NCI-H1694 (cell line): ENCODE results near the gene POU3F3.

Experiments
- DNase-seq: peaks from one replicate; lab custom pipeline; 2025; lab: John Stamatoyannopoulos, UW

The POU3F3 gene

GRCh38 chr2:104861351-104862057 is 7.6 kb downstream of the POU3F3 start:
- DNase-seq: no peak

DNA sequence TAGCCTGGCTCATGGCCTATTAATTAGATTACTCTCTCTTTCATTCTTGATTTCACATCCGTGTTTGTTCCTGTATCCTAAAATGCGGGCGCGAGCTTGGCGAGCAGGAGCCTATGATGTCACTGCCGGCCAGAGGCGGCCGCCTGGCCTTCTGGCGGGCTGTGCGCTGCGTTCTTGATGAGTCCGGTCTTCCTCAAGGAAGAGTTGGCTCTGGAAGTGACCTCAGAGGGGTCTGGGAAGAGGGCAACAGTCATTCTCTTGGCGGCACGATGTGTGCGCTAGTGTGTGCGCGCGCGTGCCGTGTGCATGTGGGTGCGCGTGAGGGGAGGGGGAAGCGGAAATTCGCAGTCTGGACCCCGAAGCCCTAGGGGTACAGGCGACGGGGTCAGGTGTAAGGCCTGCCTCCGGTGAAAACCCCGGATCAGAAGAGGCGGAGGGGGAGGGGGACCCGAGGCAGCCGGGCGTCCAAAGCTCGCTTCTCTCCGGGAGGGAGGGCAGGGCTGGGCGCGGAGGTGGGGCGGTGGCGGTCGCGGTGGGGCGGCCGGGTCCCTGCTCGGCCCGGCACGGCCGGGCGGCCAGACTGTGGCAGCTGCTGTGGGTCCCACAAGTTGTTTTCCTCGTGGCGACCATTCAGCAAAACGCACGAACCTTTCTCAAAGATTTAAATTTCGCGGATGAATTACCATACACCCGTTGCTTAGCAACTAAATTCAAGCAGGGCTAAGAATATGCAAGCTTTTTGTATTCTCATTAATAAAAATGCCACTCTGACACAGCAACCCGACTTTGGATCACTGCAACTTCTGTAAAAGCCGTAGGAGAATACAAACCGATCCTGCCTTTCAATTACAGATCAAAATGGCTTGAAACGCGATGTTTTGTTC is 8.4 kb downstream of the POU3F3 start:
- DNase-seq: no peak

GRCh38 chr2:104863146-104863467 is 9.2 kb downstream of the POU3F3 start:
- DNase-seq: no peak

DNA sequence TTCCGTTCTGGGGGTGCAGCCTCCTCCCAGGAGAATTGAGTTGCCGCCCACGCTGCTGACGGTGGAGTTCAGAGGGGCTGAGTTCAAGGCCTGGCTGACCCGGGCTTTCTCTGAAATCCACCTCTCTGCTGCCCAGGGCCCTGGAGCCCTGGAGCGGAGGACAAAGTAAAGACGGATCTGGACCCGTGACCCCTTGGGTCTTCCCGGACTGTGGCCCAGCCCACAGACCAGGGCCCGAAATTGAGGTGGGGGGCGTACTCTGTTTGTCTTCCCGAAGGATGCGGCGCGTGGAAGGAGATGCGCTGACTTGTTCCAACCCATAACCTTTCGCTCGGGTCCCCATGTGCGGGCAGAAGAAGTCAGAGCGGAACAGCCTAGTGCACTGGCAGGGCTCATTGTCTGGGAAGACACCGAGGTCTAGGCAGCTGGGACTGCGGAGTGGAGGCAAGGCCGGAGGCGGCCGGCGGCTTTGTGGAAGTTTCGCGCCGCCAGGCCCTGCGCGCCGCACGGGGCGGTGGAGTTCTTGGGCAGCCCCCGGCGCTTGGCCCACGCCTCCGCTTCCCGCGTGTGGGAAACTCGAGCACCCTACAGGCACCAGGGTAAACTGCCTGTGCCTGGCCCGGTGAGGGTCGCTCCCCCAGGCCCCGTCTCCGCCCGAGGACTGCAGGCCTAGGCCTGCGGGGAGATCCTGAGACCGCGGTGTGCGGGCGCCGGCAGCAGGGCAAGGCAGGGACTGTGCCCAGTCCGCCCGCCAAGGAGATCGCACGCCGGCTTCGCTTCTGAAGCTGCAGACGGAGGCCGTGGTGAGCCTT is 9.8 kb downstream of the POU3F3 start:
- DNase-seq: no peak

- DNase-seq: no peak
Observed at GRCh38 chr2:104864280-104865095, 10.6 kb downstream of the POU3F3 start.

DNA sequence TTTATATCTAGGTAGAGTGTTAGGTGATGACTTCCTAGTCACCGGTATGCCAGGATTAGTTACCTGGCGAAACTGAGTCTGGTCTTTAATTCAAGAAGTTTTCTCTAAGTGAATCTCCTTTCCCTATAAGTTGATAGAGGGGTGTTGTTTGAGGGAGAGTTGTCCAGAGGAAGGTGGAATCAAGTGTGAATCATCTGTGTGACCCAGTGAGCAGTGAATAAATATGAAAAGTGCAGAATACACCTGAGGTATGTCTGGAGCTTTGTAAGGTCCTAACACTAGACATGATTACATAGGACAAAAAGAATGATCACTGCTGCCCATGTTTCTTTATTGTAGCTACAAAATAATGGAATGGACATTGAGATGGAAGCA is 11.2 kb downstream of the POU3F3 start:
- no peak for DNase-seq

GRCh38 chr2:104866122-104866864 is 12.4 kb downstream of the POU3F3 start:
- no peak for DNase-seq

- no peak for DNase-seq
Observed at GRCh38 chr2:104866883-104867812, 13.2 kb downstream of the POU3F3 start.

DNA sequence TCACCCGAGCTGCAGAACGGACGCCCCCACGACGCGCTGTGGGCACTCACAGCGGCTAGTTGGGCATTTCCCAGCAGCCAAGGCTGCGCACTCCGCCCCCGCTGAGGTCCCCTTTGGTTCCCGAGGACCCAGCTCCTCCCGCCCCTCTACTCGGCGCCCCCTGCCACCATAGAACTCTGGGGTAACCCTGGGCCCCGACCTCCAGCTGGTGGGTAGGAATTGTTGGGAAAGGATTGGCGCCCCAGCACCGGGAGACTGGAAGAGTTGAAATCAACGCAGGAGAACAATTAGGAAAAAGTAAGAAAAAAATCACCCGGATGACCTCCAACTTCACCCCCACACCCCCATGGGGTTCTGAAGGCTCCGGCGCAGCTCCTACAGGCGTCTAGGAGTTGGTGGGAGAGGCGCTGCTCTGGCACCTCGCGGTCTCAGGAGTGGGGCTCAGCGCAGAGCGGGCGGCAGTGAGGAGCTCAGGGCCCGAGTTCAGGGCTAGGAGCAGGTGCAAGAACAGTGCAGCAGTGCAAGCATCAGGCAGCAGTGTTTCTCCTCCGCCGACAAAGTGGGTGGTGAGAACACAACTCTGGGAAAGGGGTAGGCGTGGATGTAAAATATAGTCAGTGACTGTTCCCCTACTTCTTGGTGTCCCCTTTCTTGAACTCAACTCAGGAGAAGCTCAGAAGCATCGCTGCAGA is 14.0 kb downstream of the POU3F3 start:
- no peak for DNase-seq

GRCh38 chr2:104868505-104868866 is 14.6 kb downstream of the POU3F3 start:
- DNase-seq: no peak

DNA sequence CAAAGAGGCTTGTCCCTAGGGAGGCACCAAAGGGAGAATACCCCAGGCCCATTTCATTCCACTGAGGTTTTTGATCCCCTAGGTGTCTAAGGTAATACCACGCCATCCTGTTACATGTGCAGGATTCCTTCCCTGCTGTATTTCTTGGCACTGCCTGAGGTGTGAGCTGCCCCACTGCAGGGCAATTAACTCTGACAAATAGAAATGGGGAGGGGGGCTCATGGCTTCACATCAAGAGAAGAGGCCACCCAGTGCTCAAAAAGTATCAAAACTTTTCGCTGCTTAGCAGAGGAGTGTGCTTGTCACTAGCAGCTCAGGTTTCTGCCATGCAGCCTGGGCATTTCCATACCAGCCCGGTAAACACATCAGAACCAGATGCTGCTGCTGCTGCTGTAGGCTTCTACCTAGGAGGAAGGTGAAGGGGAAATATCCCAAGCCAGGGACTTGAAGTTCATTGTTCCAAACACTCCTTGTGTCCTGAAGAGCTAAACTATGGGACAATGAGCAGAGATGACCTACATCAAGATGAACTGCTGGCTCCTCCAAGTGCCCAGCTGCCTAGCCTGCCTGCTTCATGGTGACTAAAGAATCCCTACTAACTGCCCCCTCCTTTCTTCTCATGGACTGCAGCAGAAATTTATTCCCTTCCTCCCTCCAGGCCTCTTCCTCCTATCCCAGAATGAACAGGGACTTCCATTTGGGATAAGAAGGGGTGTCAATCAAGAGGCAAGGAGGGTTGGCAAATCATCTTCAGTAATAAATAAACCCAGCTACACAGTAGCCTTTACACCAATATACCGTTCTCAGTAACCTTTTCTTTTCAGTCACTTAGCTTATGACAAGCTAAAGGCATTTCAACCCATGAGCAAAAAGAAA is 16.4 kb downstream of the POU3F3 start:
- DNase-seq: no peak

DNA sequence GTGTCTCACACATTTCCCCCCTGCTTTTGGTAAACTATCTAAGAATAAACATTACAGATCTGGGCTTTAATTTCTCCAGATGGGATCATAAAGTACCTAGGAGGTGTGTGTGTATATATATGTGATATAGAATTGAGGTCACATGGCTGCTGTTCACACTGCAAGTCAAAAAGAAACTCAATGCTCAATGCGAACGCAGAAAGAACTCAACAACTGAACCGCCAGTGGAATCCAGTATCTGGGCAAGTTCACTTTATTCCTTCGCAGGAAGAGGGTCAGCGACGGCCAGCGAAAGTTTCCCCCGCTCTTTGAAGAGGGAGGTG is 17.7 kb downstream of the POU3F3 start:
- DNase-seq: no peak

- no peak for DNase-seq
Observed at GRCh38 chr2:104871972-104872865, 18.3 kb downstream of the POU3F3 start.

- DNase-seq: no peak
Observed at GRCh38 chr2:104872866-104873688, 19.2 kb downstream of the POU3F3 start.

DNA sequence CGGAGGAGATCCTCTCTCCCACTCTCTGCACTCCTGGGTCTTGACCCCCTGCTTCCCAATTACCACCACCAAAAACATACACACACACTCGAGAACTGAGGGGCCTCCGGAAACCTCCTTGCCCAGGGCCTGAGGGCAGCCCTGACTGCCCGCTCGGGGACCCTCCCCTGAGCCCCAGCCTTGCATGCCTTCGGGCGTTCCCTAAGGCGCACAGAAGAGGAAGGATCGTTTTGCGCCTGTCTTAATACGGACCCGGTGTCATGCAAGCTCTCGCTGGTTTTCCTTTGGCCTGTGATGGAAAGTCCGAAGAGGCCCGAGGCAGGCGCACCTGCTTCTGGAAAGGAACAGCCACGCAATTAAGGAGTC is 19.8 kb downstream of the POU3F3 start:
- DNase-seq: no peak

DNA sequence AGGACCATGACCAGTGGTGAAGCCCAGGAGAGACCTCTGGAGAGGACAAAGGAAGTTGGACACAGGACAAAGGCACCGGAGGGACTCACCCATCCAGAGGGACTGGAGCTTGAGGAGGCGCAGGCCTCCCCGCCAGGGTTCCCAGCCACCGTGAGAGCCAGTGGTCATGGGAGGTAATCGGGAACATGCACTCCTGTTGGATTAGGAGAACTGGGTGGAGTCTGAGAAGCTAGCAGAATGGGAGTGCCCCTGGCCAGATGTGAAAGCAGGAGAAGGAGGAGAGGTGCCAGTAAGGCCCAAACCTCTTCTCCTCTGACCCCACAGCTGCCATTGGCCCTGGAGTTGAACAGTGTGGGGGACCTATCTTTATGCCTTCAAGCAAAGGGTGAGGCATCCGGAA is 20.3 kb downstream of the POU3F3 start:
- no peak for DNase-seq

DNA sequence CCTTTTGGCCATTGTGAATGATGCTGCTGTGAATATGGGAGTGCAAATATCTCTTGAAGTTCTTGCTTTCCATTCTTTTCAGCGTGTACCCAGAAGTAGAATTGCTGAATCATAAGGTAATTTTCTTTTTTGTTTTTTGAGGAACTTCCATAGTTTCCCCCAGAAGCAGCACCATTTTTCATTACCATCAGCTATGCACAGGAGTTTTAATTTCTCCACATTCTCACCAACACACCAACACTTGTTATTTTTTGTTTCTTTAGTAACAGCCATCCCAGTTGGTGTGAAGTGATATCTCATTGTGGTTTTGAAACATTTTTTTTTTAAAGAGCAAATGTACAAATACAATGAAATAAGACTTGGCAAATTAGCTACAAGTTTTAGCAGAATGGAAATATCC is 21.3 kb downstream of the POU3F3 start:
- no peak for DNase-seq
